Inflammatory macrophage treated with lipopolysaccharide for 1 hour (primary cell): Measurements from ENCODE around the gene RPRD2.
"Not testable (repeated sequence)": the region's sequence is repeated elsewhere in the genome, so short reads cannot be mapped to it uniquely, and the experiment has no call there.

ENCODE experiments used
- DNase-seq, 2 donors: peaks; one replicate each; pipeline ENCODE4 v3.0.0-alpha.2; 2020 to 2022

Gene RPRD2

DNA sequence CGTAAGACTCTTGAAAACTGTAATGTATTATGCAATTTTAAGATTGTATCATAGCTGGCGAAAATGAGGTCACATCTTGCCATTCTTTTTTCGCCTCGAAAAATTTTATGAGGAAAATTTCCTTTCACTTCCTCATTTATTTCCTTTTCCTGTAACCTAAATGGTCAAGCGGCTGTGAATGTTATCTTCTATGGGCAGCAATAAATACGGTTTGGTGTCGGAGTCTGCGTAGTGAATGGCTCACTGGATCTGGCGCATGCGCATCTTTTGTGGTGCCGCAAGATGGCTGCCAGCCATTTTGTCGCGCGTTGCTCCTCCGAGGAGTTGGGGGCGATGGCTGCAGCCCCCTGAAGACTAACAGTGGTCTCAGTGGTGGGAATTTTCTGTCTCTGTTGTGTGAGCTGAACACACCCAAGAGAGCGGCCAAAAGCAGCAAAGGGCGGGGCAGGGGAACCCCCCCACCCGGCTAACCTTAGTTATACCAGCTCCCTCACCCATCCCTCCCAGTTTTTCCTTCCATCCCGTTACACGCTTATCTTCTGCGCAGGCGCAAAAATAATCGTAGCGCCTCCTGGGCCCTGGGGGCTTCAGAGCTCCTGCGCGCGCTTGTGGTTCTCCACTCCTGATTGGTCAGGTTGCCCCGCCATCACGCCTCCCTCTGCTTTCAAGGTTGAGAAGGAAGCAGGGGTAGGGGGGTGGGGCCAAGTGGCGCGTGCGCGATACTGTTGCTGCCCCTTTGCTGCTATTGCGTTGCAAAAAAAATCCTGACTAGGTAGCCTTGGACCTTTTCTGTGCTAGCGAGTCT is at the start of gene RPRD2:
TSS of gene RPRD2 (plus strand) at position 722 of the 805 bp plus-strand sequence. CDS start 568 bp downstream, outside the sequence.
- DNase-seq: peak; percentile 96

DNA sequence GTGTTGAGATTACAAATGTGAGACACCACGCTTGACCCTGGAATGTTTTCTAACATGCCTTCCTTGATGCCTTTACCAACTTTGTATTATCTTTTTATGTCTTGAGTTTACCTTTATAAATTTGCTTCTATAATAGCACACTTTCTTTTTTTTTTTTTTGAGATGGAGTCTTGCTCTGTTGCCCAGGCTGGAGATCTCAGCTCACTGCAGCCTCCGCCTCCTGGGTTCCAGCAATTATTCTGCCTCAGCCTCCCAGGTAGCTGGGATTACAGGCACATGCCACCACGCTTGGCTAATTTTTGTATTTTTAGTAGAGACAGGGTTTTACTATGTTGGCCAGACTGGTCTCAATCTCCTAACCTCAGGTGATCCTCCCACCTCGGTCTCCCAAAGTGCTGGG is 49.3 kb upstream of the RPRD2 start:
- not testable (repeated sequence) for DNase-seq

DNA sequence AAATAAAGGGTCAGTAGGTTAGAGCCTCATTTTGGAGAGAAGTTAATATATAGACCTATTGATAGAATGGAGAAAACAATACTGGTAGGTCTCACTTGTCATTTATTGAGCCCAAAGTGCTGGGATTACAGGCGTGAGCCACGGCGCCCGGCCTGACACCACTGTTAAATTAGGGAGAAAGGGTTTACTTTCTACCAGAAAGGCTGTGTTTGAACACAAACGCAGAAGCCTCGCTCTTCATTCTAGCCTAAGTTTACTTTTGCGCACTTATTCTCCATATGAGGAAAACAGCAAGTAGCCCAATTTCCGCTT is 43.3 kb upstream of the RPRD2 start:
- peak in 1 of 2 donors; percentile 27 for DNase-seq

DNA sequence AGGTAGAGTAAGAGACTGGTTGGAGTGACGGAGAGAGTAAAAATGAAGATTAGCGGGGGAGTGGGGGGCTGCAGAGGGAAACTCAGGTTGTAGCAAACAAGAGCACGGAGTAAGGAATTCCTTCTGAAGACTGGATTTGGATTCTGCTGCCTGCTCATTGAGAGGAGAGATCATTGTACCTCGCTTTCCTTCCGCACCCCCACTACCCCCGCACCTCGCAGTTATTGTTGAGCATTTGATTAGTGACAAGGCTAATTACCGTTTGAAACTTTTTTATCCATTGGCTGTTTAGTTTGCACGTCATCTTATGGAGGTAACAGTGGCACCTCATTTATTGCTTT is 42.2 kb upstream of the RPRD2 start:
- no peak for DNase-seq

DNA sequence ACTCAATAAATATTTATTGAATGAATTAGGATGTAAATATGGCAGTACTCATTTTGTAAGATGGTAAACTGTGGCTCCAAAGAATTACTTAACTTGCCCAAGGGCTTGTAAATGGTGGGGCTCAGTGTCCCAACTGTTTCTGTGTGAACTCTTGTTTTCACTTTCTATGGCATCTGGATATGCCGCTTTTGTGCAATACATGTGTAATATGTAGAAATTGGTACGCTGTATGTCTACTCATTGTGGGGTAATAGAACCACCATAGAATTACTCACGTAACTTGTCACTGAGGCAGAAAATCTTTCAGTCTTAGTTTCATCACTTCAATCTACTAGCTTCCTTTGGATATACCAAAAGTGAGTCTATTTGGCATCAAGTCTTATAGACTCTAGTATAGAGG is 41.6 kb upstream of the RPRD2 start:
- DNase-seq: peak; percentile 95 to 99

DNA sequence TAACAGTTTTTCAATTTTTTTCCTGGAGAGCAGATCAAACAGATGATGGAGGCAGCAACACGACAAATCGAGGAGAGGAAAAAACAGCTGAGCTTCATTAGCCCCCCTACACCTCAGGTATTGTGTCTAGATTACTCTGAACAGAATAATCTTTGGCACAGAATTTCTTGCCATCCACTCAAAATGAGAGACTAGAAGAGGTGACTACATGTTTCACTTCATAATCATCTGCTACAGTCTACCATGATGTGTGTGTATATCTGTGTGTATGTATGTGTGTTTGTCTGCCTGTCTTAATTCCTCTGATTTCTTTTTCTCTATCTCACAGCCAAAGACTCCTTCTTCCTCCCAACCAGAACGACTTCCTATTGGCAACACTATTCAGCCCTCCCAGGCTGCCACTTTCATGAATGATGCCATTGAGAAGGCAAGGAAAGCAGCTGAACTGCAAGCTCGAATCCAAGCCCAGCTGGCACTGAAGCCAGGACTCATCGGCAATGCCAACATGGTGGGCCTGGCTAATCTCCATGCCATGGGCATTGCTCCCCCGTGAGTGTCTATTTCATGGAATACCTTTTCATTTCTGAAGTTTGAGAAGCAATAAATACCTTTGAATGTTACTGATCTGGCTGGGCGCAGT is 31.2 kb upstream of the RPRD2 start:
- no peak for DNase-seq

DNA sequence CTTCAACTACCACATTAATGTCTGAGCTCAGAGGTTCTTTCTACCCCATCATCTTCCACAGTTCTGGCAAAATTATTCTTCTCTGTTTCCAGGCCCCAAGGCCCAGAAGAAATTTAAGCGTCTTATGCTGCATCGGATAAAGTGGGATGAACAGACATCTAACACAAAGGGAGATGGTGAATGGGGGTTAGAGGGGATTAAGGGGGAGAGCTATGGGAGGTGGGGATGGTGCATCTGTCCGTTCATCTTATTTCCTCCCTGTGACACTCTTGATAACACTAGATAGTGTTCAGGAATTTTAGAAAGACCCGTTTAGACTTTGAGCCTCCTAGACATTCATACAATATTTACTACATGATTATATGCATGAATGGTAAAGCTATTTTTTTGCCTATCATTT is 17.6 kb upstream of the RPRD2 start:
- no peak for DNase-seq

DNA sequence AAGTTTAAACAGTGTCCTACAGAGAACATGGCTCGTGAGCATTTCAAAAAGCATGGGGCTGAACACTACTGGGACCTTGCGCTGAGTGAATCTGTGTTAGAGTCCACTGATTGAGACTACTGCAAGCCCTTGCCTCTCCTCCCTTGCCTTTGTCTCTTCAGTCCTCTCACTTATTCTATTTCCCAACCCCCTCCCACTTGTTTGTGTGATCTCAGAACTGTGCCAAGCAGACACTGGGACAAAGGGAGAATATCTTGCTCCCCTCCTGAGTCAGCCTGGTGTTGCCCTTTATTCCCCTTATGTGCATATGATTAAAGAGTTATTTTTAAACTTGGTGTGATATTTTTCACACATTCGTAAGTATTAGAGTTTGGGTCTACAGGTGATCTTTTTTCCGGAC is 11.1 kb upstream of the RPRD2 start:
- peak; percentile 22 to 72 for DNase-seq

DNA sequence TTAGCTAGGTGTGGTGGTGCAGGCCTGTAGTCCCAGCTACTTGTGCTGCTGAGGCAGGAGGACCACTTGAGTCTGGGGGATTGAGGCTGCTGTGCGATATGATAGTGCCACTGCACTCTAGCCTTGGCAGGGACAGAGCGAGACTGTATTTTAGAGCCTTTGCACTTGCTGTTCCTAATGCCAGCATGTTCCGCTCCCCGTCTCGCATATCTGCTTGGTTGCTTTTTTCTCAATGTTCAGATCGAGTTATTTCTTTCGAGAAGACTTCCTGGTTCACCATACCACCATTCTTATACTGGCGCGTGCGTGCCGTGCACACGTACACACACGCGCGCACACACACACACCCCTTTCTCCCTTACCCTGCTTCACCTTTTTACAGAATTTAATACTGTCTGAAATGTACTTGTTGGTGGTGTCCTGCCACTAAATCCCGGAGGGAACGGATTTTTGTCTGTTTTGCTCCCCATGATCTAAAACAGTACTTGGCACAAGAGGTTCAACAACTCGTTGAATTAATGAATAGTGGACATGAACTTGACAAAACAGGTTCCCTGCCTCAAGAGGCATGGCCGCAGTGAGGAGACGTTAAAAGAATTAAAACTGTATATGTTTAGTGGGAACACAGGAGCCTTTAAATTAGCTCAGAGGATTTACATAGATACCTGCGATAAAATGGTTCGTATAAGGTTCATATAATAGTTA is 1.1 kb upstream of the RPRD2 start:
- DNase-seq: no peak

DNA sequence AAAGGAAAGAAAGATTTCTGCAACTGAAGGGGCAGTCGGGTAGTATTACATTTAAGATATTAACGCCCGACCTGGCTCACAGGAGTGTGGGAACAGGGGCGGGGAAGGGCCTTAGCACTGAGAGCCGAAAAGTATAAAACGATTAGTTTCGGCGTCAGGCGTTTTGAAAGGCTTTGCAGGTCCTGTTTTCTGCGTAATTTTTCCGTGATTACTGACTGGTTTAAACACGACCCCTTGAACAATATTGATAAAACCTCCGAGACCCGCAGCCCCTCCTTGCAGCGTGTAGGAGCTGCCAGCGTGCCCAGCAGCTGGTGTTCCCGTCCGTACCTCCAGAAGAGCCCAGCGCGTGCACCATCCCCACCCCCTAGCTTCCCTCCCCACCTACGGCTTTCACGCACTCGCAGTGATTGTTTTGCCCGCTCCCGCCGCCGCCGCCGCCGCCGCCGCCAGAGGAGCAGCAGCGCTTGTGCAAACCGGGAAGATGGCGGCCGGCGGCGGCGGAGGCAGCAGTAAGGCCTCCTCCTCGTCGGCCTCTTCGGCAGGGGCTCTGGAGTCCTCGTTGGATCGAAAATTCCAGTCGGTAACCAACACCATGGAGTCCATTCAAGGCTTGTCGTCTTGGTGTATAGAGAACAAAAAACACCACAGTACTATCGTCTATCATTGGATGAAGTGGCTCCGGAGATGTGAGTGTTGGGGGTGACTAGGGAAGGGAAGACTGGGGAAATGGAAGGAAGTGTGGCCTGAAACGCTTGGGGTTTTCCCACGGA is 470 bp downstream of the RPRD2 start:
- DNase-seq: peak; percentile 75 to 77

DNA sequence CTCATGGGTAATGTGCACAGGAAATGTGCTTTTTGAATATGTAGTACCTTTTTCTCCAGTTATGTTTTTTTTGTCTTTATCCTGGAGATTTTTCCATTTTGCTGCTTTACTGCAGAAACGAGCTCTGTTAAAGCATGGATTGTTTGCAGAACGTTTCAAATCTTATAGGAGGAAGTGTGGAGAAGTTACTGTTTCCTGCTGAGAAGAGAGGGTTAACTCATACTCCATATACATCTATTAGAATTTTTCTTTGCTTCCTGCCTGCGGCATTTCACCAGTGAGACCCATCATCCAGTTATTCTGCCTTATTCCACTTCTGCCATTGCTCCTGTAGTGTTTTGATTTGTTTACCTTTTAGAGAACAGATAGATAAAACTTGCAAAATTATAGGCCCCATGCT is 2.0 kb downstream of the RPRD2 start:
- DNase-seq: peak in 1 of 2 donors; percentile 4

DNA sequence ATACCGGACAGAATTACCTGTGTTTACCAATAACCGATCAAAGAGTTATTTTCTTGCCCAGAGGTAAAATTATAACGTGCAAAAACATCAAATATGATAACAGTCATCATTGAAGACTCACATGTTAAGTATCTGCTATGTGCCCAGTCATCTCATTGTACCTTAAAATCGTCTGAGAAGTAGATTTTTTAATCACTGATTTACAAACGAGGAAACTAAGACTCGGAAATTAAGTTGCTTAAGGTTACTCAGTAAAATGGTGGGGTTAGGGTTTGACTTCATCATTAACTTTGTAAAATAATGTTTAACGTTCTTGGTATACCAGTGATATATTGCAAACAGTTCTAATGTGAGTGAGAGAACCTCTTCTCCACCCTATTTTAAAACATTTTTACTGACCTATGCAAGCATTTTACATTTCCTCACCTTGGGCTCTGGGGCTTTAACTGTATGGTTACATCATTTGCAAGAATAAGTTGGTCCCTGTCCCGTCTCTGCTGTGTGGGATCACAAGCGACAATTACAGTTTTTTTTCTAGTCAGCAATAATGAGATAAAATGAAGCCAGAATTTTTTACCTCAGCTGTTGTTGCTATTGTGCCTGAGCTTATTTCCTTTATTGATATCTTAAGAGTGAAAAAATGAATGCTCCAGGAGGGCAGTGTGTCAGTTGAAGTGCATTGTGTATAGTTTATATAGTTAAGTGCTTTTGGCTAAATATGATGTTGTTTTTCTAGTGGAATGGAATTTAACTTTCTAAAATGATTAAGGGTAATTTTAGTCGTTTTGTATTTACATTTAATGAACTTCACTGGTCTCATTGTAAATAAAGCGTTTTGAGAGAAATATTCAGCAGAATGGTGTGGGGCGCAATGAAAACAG is 2.7 kb downstream of the RPRD2 start:
- DNase-seq: peak; percentile 12 to 13

DNA sequence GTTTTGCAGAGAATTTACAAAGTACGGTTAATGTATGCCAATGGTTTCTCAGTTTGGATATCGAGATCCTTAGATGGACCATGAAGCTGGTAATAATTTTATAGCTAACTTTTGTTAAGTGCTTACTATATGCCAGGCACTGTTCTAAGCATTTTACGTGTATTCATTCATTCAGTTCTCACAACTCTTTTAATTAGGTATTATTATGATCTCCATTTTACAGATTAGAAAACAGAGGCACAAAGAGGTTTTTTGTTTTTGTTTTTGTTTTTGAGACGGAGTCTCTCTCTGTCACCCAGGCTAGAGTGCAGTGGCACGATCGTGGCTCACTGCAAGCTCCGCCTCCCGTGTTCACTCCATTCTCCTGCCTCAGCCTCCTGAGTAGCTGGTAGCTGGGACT is 7.2 kb downstream of the RPRD2 start:
- no peak for DNase-seq

DNA sequence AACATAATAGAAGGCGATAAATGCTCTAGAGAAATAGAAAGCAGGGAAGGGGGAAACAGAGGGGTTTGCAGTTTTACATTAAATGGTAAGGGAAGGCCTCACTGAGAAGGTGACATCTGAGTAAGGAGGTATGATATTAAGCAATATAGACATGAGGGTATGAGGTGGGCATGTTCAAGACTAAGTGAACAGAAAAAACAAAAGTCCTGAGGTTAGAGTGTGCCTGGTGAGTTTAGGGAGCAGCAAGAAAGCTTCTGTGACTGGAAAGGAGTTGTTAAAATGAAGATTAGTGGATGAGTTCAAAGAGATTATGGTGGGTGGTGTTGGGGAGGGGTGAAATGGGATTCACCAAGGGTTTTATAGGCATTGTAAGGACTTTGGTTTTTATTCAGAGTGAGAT is 8.6 kb downstream of the RPRD2 start:
- no peak for DNase-seq

DNA sequence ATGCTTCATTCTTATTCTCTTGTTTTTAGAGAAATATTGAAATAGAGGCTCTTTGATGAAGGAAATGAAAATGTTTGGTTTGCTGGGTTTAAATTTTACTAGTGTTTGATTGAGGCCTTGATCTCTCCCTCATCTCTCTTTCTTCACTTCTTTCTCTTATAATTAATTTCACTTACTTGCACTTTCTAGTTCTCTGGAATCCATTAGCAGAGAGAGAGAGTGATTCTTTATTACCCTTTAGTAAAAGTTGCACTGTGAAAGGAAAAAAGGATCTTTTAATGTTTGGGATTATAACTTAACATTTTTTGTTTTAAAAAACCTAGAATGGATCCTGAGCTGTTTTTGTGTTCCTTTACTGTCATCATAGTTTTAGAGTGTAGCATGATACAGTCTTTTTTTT is 12.2 kb downstream of the RPRD2 start:
- DNase-seq: no peak

DNA sequence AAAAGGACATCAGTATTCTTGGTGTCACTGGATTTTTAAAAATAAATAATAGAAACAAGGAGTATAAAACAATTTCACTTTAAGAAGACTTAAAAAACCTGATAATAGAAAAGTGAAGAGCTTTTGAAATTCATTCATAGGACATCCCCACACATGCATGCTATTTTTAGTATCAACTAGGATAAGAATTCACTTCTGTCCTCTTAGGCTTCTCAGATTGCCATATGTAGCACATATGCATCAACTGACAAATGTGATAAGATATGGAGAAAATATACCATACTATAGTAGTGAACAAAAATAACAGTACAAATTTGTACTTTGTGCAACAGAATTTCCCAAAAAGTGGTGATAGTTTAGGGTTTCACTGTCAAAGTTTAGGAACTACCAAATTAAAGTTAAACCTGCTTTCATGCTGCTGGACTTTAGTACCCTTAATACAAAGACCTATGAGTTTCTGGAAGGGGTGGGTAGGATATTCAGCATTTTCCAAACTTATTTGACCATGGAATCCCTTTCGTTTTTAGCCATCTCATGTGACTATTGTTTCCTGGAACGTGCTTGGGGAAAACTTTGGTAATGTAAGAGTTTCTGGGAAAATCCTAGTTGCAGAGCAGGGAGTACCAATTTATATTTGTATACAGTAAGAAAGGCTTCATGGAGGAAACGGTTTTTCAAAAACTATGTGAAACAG is 19.8 kb downstream of the RPRD2 start:
- DNase-seq: no peak

DNA sequence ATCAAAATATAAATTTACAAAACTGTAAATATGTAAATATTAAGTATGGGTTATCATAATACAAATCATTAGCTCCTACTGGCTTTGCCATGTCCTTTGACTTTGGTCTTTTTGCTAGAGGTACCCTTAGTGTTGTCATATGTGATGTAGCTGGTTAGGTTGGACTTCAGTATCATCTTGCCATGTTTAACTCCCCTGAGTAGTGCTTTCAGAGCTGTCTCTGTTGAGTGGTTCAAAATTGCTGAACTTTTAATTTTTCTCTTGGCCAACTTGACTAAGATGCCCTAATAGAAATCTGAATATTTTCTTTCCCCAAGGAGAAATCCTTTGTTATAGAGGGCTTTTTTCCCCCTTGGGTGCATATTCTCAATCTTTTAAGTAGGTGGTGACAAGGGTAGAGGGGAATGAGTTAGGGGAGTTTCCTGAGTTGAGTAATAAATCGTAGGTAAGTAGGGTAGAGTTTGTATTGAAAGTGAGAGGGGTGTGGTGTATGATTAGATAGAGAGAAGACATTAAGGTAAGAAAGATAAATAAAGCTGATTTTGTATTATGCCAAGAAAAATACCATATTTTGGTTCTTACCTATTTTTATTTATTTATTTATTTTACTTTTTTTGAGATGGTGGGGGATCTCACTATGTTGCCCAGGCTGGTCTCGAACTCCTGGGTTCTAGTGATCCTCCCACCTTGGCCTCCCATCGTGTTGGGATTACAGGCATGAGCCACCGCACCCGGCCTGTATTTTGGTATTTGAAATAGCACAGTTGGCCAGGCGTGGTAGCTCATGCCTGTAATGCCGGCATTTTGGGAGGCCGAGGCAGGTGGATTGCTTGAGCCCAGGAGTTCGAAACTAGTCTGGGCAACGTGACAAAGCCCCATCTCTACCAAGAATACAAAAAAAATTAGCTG is 21.8 kb downstream of the RPRD2 start:
- no peak for DNase-seq

DNA sequence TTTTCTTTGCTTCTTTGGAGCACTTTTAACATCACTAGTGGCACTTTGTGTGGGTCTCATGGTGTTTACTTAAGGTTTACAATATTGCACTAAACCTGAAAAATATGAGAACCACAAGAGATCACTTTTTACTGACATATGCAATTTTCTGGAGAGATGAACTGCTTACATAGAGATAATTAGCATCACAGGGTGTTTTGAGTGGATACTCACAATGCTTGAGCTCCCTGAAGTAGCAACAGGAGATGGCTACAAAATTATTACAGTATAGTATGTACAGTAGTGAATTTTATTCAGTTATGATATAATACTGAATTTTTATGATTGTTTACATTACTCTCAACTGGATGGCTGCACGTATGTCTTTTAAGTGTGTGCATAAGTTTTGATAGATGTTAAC is 22.6 kb downstream of the RPRD2 start:
- DNase-seq: no peak

DNA sequence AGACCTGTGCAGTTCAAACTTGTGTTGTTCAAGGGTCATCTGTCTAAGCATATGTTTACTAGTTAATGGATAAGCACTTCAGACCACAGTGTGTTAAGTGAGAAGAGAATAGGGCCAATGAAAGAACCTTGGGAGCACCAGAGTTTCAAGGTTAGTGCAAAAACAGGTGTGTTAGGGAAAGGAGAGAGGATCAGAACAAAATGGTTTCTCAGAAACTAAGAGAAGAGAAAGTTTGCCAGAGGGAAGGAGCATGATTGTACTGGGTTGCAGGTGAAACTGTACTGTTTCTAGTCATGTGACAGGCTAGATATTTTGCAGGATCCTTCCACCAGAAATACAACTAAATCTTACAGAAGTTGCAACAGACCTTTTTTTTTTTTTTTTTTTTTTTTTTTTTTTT is 23.3 kb downstream of the RPRD2 start:
- peak in 1 of 2 donors; percentile 46 for DNase-seq

DNA sequence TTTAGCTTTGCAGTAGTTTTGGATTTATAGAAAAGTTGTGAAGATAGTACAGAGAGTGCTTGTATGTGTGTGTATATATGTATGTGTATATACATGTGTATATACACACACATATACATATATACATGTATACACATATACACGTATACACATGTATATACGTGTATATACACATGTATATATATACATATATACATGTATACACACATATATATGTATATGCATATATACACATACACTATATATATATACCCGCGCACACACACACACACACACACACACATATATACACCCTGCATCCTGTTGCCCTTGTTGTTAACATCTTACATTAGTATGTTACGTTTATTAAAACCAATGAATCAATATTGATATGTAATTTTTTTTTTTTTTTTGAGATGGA is 24.3 kb downstream of the RPRD2 start:
- DNase-seq: no peak

DNA sequence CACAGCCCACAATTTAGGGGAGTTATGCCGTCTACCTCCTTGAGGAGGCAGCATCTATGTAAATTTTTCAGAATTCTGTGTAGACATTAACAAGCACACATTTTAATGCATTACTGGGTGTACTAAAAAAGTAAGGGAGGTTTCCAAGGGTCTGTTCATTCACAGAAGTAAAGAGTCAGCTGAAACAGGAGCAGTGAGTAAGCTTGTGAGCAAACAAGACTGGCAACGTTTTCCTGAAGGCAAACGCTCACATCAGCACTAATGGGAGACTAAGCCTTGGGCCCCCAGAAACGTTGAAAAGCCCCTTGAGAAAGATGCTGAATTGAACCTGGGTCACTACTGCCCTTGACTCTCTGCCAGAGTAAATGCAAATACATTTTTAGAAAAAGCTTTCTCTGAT is 25.7 kb downstream of the RPRD2 start:
- DNase-seq: no peak
